Activated gamma-delta T cell treated with anti-CD3 and anti-CD28 coated beads, Interleukin-2, amount 50 U/mL, for 16 hours (primary cell): Measurements from ENCODE around the gene DNM3.

Source experiments
- DNase-seq: peaks from one replicate; pipeline ENCODE4 v3.0.0-alpha.2; 2020; ENCODE audit warnings: low read depth

DNM3 gene

GRCh38 chr1:172328266-172328665 is 487.0 kb downstream of the DNM3 start:
- DNase-seq, result no peak

- no peak for DNase-seq
Observed at GRCh38 chr1:172332230-172332629, 490.9 kb downstream of the DNM3 start.

DNA sequence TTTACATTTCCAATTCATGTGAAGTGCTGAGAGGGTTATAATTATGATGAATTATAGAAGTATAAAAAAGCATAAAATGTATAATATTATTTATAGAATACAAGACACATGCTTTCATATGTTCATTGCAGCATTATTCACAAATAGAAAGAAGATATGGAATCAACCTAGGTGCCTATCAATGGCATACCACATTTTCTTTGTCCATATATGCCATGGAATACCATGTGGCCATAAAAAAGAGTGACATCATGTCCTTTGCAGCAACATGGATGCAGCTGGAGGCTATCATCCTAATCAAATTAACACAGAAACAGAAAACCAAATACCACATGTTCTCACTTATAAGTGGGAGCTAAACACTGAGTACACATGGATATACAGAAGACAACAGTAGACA is 494.1 kb downstream of the DNM3 start:
- DNase-seq, result no peak

GRCh38 chr1:172338295-172338735 is 497.0 kb downstream of the DNM3 start:
- no peak for DNase-seq

GRCh38 chr1:172339842-172340241 is 498.5 kb downstream of the DNM3 start:
- DNase-seq, result no peak

GRCh38 chr1:172340520-172340919 is 499.2 kb downstream of the DNM3 start:
- DNase-seq, result no peak

GRCh38 chr1:172341697-172342096 is 500.4 kb downstream of the DNM3 start:
- no peak for DNase-seq

GRCh38 chr1:172342584-172343239 is 501.4 kb downstream of the DNM3 start:
- DNase-seq, result no peak

GRCh38 chr1:172343240-172344160 is 502.2 kb downstream of the DNM3 start:
- DNase-seq, result no peak

DNA sequence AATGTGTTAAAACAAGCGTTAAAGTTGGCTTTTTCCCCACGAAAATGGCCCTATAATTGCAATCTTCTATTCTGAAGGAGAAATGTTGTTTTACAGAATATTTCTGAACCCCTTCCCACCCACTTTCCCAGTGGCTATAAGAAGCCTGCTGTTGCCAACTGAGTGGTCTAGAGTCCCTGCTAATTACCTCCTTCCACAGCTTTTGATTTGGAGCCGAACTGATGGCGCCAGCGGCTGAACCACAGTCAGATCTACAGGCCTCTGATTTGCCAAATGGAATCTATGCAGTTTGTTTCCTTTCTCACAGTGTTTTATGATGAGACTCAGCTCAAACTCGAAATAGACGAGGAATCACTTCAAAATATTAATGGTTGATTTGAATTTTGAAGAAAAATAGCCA is 503.1 kb downstream of the DNM3 start:
- DNase-seq, result no peak

DNA sequence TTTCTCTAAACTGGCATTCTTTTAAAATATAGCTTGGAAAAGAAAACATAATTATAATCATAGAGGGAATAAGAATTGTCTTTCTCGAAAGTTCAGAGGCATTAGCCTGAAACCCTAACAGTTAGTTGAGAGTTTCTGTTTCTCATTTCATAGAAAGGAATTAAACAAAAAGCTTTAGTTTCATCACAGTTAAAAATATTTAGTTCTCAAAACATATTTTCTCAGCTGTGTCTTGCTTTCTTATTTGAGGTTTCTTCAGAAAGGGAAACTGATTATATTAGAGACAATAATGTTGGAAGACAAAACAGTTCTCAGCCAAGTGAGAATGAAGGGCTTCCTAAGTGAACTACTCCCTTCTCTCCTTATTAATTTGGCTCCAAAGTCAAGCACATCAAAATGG is 503.8 kb downstream of the DNM3 start:
- DNase-seq, result no peak

GRCh38 chr1:172347416-172347815 is 506.1 kb downstream of the DNM3 start:
- DNase-seq, result no peak

DNA sequence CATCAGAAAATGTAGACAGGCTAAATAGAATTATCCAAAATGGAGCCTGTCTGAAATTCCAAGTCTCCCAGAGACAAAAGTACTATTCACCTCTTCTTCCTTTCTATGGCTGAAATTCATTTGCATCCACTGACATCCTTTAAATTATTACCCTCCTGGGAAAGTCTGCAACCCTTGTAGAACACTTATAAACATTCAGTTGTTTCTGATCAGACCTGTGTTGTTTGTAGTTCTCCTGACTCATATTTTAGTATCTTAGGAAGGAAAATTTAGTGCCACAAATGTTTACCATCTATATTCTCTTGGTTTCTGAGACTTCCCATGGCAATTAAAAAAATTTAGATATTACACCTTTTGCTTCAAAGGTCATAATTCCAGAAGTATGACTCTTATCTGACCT is 509.6 kb downstream of the DNM3 start:
- no peak for DNase-seq

DNA sequence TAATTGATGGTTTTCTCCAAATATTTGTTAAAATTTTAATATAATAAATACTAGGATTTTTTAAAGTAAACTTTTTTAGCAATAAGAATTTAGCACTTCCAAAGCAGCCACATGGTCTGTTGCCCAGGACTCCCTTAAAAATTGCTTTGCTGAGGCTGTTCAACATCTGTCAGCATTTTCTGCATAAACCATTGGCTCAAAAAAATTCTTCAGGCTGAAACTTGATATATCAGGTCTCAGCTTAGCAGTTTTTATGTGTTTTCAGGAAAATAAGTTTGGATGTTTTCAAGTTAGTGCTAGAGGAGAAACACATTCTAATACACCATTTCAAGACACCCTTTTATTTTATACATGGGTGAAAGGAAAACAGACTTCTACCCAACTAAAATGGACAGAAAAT is 510.0 kb downstream of the DNM3 start:
- DNase-seq, result no peak

DNA sequence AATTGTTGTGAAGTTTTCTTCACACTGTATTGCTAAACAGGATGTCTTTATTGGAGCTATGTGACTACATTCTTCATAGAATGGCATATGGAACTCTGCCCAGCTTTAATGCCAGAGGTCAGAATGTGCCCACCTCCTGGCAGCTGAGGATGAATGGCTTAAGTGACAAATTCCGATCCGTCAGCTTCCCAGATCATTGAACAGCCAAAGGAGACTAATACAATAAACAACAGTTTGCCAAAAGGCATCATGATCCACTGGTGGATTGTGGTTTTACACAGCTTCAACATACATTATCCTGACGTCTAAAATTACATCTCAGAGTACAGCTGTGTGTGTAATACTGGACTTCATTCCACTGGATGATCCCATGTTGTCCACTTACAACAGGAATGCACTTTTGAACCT is 510.5 kb downstream of the DNM3 start:
- no peak for DNase-seq

- no peak for DNase-seq
Observed at GRCh38 chr1:172352435-172352834, 511.1 kb downstream of the DNM3 start.

- no peak for DNase-seq
Observed at GRCh38 chr1:172354291-172355274, 513.3 kb downstream of the DNM3 start.

DNA sequence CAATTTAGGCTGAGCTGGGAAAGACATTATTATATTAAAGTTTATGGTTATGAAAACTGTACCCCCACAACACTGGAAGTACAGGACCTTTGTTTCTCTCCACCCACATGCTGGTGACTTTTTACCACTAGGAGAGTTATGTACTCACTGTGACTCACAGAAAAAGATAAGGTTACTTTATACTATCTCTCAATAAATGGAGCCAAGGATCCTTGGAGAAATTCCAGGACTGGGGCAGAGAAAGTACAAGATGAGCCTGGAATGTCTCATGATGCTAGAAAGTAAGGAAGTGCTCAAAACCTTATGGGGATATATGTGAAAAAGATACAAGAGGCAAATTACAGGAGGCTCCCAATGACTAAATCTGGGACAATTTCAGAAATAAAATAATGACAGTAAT is 515.3 kb downstream of the DNM3 start:
- no peak for DNase-seq

- no peak for DNase-seq
Observed at GRCh38 chr1:172357753-172358385, 516.6 kb downstream of the DNM3 start.

DNA sequence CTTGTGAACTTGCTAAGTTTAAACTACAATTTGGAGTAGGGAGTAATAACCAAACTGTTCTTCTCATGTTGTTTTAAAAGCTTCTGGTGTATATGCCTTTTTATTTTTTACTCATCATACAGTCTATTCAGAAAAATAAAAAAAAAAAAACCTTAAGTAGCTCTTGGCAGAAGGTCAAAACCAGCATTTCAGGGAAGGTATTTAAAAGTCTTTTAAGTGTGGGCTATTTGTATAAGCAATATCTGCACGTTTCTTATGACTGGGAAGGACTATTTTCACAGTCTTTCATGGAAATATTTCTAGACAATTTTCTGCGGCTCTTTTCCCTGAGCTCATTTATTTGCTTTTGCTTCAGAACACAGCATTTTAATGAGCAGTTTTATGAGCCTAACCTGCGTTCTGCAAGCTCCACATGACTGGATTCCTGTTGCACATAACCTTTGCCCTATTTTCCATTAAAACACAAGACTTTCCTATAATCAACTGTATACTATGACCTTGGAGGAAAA is 518.2 kb downstream of the DNM3 start:
- DNase-seq, result no peak

DNA sequence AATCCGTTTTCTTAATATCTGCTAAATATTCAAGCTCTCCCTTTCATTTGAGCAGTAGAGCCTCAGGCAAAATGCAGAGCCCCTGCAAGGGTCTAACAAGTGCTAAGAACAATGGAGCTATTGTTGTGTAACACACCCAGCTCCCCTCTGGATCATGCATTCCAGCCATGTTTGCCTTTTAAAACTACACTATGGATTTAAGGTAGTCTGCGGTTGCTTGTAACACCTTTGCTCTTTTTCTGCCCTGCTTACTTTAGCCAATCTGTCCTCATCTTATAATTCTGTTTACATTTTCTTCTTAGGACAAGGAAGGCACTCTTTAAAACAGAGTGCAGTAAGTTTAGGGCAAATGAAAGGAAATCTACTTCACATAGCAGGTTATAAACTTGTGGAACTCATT is 519.2 kb downstream of the DNM3 start:
- no peak for DNase-seq

DNA sequence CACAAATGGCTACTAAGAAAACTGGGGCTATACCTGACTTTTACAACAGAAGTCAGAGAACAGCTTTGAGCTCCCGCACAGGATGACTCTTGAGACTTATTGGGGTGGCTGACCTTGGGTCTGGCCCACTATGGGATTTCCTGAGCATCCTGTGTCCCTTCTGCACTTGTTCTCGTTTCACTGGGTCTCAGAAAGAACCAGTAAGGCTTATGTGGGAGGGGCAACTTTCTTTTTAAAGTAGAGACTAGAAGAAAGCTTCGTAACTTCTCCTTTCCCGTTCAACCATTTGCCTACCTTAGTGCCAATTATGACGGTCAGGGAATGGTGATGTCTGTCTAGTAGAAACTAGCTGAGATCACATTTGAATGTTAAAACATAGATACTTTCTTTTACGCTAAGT is 519.7 kb downstream of the DNM3 start:
- DNase-seq, result no peak
